Prostate gland (tissue), 2 donors: Measurements from ENCODE around the gene AKNA.

Experiments used
- POLR2A ChIP-seq: fragments of 450-650 bp; IDR thresholded peaks from one replicate; pipeline ENCODE4 v1.6.1; 2016; ENCODE audit warnings: antibody characterized with exemption, mild to moderate bottlenecking
- TF ChIP-seq, protein P1 (sequence below), 4 experiments: fragments of 200-600 bp in 2 of 4; fragments of 450-650 bp in 2 of 4; sonication (generic) in 2 of 4; IDR thresholded peaks; 1 replicate in 3 of 4; 2 replicates in 1 of 4; pipeline ENCODE4 v1.5.1; 2016 to 2019; ENCODE audit warnings: antibody characterized with exemption in 4 of 4, mild to moderate bottlenecking in 2 of 4, moderate library complexity in 2 of 4

DNA sequence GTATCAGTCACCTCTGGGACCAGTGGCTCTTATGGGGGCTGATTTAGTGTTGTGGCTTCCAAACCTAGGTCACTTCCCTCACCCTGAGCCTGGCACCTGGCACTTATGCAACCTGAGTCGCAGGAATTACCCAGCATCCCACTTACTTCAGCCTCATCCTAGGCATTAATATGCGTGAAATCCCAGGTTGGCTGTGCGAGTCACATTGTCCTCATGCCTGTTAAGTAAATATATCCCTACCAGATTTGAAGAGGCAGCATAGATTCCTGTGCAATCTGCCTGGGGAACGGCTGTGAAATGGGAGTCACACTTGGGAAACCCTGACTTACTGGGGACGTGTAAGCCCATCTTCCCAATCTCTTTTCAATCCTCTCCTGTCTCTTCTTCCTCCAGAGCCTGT is 42.7 kb upstream of the AKNA start:
- TF ChIP-seq, protein P1, sequence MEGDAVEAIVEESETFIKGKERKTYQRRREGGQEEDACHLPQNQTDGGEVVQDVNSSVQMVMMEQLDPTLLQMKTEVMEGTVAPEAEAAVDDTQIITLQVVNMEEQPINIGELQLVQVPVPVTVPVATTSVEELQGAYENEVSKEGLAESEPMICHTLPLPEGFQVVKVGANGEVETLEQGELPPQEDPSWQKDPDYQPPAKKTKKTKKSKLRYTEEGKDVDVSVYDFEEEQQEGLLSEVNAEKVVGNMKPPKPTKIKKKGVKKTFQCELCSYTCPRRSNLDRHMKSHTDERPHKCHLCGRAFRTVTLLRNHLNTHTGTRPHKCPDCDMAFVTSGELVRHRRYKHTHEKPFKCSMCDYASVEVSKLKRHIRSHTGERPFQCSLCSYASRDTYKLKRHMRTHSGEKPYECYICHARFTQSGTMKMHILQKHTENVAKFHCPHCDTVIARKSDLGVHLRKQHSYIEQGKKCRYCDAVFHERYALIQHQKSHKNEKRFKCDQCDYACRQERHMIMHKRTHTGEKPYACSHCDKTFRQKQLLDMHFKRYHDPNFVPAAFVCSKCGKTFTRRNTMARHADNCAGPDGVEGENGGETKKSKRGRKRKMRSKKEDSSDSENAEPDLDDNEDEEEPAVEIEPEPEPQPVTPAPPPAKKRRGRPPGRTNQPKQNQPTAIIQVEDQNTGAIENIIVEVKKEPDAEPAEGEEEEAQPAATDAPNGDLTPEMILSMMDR (IDR thresholded peaks at IDR 0.05): no peak
- no peak for TF ChIP-seq POLR2A
